B cell (primary cell): ENCODE data around the gene EIF2B2. TPM values are rescaled to one million over a fixed set of nuclear protein-coding genes. Genes with fewer than 3 reads are reported as not detected.

ENCODE experiments used
- ATAC-seq: fragments of 200-7000 bp; cut with Tn5 transposase; one replicate; pipeline ENCODE4 v1.10.0; 2021; ENCODE audit warnings: low read depth, mild to moderate bottlenecking, moderate number of reproducible peaks, moderate library complexity
- CTCF ChIA-PET: fragments of 350-600 bp; sonication (Branson Sonifier 250); formaldehyde crosslinking; loops from one replicate; lab custom pipeline; 2021; ENCODE audit warnings: antibody characterized with exemption, inconsistent platforms; lab: Charles Lee
- POLR2A ChIA-PET: fragments of 350-600 bp; sonication (Branson Sonifier 250); formaldehyde crosslinking; loops from one replicate; lab custom pipeline; 2021; ENCODE audit warnings: antibody characterized with exemption; lab: Charles Lee
- DNase-seq: peaks from one replicate; pipeline ENCODE4 v3.0.0; 2013
- H2AFZ ChIP-seq: 2 replicates; pipeline ENCODE4 v1.6.1; 2012; ENCODE audit warnings: mild to moderate bottlenecking, low read depth, low read length; ENCODE audit not compliant: insufficient read depth, poor library complexity, severe bottlenecking
- H3K27ac ChIP-seq, 2 donors: 1 replicate in 1 of 2; 2 replicates in 1 of 2; pipeline ENCODE4 v1.5.1; 2012 to 2013; ENCODE audit warnings: low read length in 2 of 2, mild to moderate bottlenecking in 2 of 2, moderate library complexity in 1 of 2
- H3K27me3 ChIP-seq, 4 experiments: fragments of 200-600 bp in 1 of 4; sonication (generic) in 1 of 4; replicated peaks in 1 of 4; 1 replicate in 2 of 4; 2 replicates in 2 of 4; pipeline versions ENCODE4 v1.6.1 to v1.7.0; 2013 to 2016; ENCODE audit warnings: low read length in 3 of 4, mild to moderate bottlenecking in 2 of 4, mixed read lengths in 1 of 4, moderate library complexity in 1 of 4; ENCODE audit not compliant: insufficient read depth in 4 of 4, control insufficient read depth in 3 of 4; ENCODE audit errors: control extremely low read depth in 1 of 4
- H3K36me3 ChIP-seq, 2 experiments: replicated peaks in 1 of 2; 1 replicate in 1 of 2; 2 replicates in 1 of 2; pipeline versions ENCODE4 v1.6.1 to v1.7.1; 2013; ENCODE audit warnings: low read length in 1 of 2; ENCODE audit not compliant: insufficient read depth in 2 of 2, control insufficient read depth in 1 of 2; ENCODE audit errors: control extremely low read depth in 1 of 2, extremely low read depth in 1 of 2
- H3K4me1 ChIP-seq, 2 donors: fragments of 200-600 bp in 1 of 2; sonication (generic) in 1 of 2; 1 replicate in 1 of 2; 2 replicates in 1 of 2; pipeline versions ENCODE4 v1.5.1 to v1.6.1; 2013 to 2017; ENCODE audit warnings: low read length in 2 of 2; ENCODE audit not compliant: control insufficient read depth in 2 of 2, insufficient read depth in 2 of 2
- H3K4me2 ChIP-seq: replicated peaks from 2 replicates; pipeline ENCODE3; 2012; ENCODE audit warnings: mild to moderate bottlenecking, low read depth, low read length; ENCODE audit not compliant: poor library complexity, severe bottlenecking
- H3K4me3 ChIP-seq, 5 experiments: fragments of 200-600 bp in 1 of 5; sonication (generic) in 1 of 5; 1 replicate in 3 of 5; 2 replicates in 2 of 5; pipeline versions ENCODE4 v1.5.1 to v1.7.0; 2011 to 2016; ENCODE audit warnings: low read length in 4 of 5, mild to moderate bottlenecking in 4 of 5, low read depth in 2 of 5, control low read depth in 1 of 5, moderate library complexity in 1 of 5; ENCODE audit not compliant: insufficient read depth in 1 of 5; ENCODE audit errors: control extremely low read depth in 1 of 5, extremely low read depth in 1 of 5
- H3K79me2 ChIP-seq: fragments of 200-600 bp; sonication (generic); one replicate; pipeline ENCODE4 v1.6.0; 2016; ENCODE audit warnings: low read length; ENCODE audit not compliant: control insufficient read depth, insufficient read depth
- H3K9ac ChIP-seq: fragments of 200-600 bp; sonication (generic); 2 replicates; pipeline ENCODE4 v1.6.1; 2017; ENCODE audit warnings: mild to moderate bottlenecking, low read length, moderate library complexity
- H3K9me3 ChIP-seq, 3 donors: one replicate each; pipeline versions ENCODE4 v1.6.1 to v1.7.1; 2013; ENCODE audit warnings: low read length in 2 of 3; ENCODE audit not compliant: control insufficient read depth in 2 of 3, insufficient read depth in 1 of 3; ENCODE audit errors: control extremely low read depth in 1 of 3
- H4K20me1 ChIP-seq: 2 replicates; pipeline ENCODE4 v1.6.0; 2012; ENCODE audit warnings: mild to moderate bottlenecking, low read length; ENCODE audit not compliant: insufficient read depth, control insufficient read depth, poor library complexity, severe bottlenecking
- H3K27ac Mint-ChIP-seq: one replicate; pipeline ENCODE4 v1.8.0; 2021; ENCODE audit warnings: mixed read lengths
- H3K27me3 Mint-ChIP-seq: one replicate; pipeline ENCODE4 v1.8.0; 2021; ENCODE audit warnings: mixed read lengths
- H3K4me1 Mint-ChIP-seq: one replicate; pipeline ENCODE4 v1.8.0; 2021; ENCODE audit warnings: mixed read lengths
- H3K4me3 Mint-ChIP-seq: one replicate; pipeline ENCODE4 v1.8.0; 2021; ENCODE audit warnings: mixed read lengths
- H3K9me3 Mint-ChIP-seq: one replicate; pipeline ENCODE4 v1.8.0; 2022; ENCODE audit warnings: mixed read lengths; ENCODE audit not compliant: insufficient read depth
- EZH2 ChIP-seq: IDR thresholded peaks from 2 replicates; pipeline ENCODE4 v1.6.1; 2012; ENCODE audit warnings: borderline replicate concordance, low read depth, mild to moderate bottlenecking, moderate library complexity, low read length; ENCODE audit not compliant: insufficient read depth, poor library complexity, severe bottlenecking
- WGBS: methylation state at CpG from one replicate; pipeline ENCODE4 v1.1.5; 2013; ENCODE audit warnings: missing lambda C conversion rate; ENCODE audit not compliant: insufficient coverage; 5-methylcytosine and 5-hydroxymethylcytosine counted together
- intact Hi-C: fragments of 100-400 bp; cut with micrococcal nuclease; formaldehyde crosslinking; loops from one replicate; pipeline ENCODE4 v1.10.0; 2022
- polyA plus RNA-seq: library from polyadenylated mRNA; depleted of rRNA; stranded (reverse); fragments of >200 nt; gene quantifications from 2 replicates; pipeline ENCODE4 v1.2.3, GENCODE V29; 2012
- small RNA-seq: library from RNA; depleted of rRNA; stranded (forward); fragments of <200 nt; gene quantifications from one replicate; pipeline ENCODE3, GENCODE V24; 2012; ENCODE audit warnings: low replicate concordance, low read depth; ENCODE audit not compliant: insufficient read length
- total RNA-seq, 2 donors: library from RNA; stranded (reverse); fragments of 120-200 nt in 1 of 2; gene quantifications; 1 replicate in 1 of 2; 2 replicates in 1 of 2; pipeline versions ENCODE4 v1.2.3 to v1.2.4, GENCODE V29; 2013 to 2022
- TF ChIP-seq, protein P1 (sequence below): fragments of 200-600 bp; IDR thresholded peaks from one replicate; pipeline ENCODE4 v1.8.0; 2022; ENCODE audit warnings: antibody characterized with exemption, mild to moderate bottlenecking

Gene EIF2B2
- total and polyA plus RNA-seq, 2 donors (not counting 1 experiment from before 2014, with no cell fraction given) = 25.5 to 27.6 TPM

DNA sequence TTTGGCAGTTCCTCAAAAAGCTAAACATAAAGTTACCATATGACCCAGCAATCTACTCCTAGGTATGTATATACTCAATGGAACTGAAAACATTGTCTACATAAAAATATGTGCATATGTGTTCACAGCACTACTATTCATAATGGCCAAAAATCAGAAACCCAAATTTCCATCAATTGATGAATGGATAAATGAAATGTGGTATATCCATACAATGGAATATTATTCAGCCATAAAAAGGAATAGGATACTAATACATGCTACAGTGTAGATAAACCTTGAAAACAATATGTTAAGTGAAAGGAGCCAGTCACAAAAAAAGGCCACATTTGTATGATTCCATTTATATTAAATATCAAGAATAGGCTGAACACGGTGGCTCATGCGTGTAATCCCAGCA lies 57.7 kb downstream of the EIF2B2 start:
- Mint-ChIP-seq H3K27me3 (no peaks in the 10 kb centered on the region), H3K9me3 (no peaks in the 10 kb centered on the region), H3K27ac (no peak overlapping the region), H3K4me3 (no peak overlapping the region), H3K4me1 (peaks cover 20% of the 10 kb centered on the region)
- no peak for TF ChIP-seq EZH2
- TF ChIP-seq, protein P1, sequence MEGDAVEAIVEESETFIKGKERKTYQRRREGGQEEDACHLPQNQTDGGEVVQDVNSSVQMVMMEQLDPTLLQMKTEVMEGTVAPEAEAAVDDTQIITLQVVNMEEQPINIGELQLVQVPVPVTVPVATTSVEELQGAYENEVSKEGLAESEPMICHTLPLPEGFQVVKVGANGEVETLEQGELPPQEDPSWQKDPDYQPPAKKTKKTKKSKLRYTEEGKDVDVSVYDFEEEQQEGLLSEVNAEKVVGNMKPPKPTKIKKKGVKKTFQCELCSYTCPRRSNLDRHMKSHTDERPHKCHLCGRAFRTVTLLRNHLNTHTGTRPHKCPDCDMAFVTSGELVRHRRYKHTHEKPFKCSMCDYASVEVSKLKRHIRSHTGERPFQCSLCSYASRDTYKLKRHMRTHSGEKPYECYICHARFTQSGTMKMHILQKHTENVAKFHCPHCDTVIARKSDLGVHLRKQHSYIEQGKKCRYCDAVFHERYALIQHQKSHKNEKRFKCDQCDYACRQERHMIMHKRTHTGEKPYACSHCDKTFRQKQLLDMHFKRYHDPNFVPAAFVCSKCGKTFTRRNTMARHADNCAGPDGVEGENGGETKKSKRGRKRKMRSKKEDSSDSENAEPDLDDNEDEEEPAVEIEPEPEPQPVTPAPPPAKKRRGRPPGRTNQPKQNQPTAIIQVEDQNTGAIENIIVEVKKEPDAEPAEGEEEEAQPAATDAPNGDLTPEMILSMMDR = no peak
- Histone ChIP-seq H3K27ac (no peak overlapping the region), H3K79me2 (peaks cover 5% of the 10 kb centered on the region), H3K4me2 (no peak overlapping the region), H3K9me3 (peaks cover 0 to 2% (median 0%) of the 10 kb centered on the region in 3 donors), H4K20me1 (no peaks in the 10 kb centered on the region), H2AFZ (no peak overlapping the region), H3K4me3 (no peak overlapping the region), H3K36me3 (peaks cover 0 to 2% of the 10 kb centered on the region in 2 experiments), H3K4me1 (peaks cover 8 to 10% of the 10 kb centered on the region in 2 donors), H3K9ac (no peak overlapping the region), H3K27me3 (no peaks in the 10 kb centered on the region)
- no peak for DNase-seq
- ChIA-PET POLR2A (no interaction called here), CTCF (no interaction called here)
- WGBS = no CpG with 5 or more reads among the region's 2 CpGs
- intact Hi-C loops = loop anchor here (10.0 kb wide), 2 partner anchors 64 to 446 kb away; partner anchors contain the start of genes LTBP2 and NEK9
- ATAC-seq = no peak

Small RNAs within 50 kb of the gene (small RNA-seq; reads per million reads assigned to genes)
- gene RNU6-689P = not detected

Other genes starting within 250 kb of the EIF2B2 start
- gene YLPM1, start 239.6 kb upstream of the EIF2B2 start, total RNA-seq = 116 and 124 TPM in 2 replicates
- gene YLPM1, start 239.6 kb upstream of the EIF2B2 start, polyA plus RNA-seq = 22.4 and 38.9 TPM in 2 replicates
- 0.07 TPM in 1 of 2 replicates, not detected in the other for gene PROX2, start 126.8 kb upstream of the EIF2B2 start, total RNA-seq
- gene PROX2, start 126.8 kb upstream of the EIF2B2 start, polyA plus RNA-seq = 0.03 and 0.04 TPM in 2 replicates
- gene DLST, start 121.0 kb upstream of the EIF2B2 start, total RNA-seq = 89.5 and 100 TPM in 2 replicates
- gene DLST, start 121.0 kb upstream of the EIF2B2 start, polyA plus RNA-seq = 73.1 and 104 TPM in 2 replicates
- gene RPS6KL1, start 79.7 kb upstream of the EIF2B2 start, total RNA-seq = 3.4 TPM in 2 replicates
- gene RPS6KL1, start 79.7 kb upstream of the EIF2B2 start, polyA plus RNA-seq = 0.52 and 4.4 TPM in 2 replicates
- 0.44 and 0.47 TPM in 2 replicates for gene PGF, start 47.3 kb upstream of the EIF2B2 start, total RNA-seq
- gene PGF, start 47.3 kb upstream of the EIF2B2 start, polyA plus RNA-seq = 0.07 TPM in 1 of 2 replicates, not detected in the other
- 19.9 and 28.2 TPM in 2 replicates for gene MLH3, start 48.5 kb downstream of the EIF2B2 start, total RNA-seq
- 4.2 and 6.7 TPM in 2 replicates for gene MLH3, start 48.5 kb downstream of the EIF2B2 start, polyA plus RNA-seq
- gene ACYP1, start 61.1 kb downstream of the EIF2B2 start, total RNA-seq = 34.1 and 46.7 TPM in 2 replicates
- gene ACYP1, start 61.1 kb downstream of the EIF2B2 start, polyA plus RNA-seq = 38.3 and 41.4 TPM in 2 replicates
- gene ZC2HC1C, start 66.7 kb downstream of the EIF2B2 start, total RNA-seq = 0.46 and 0.59 TPM in 2 replicates
- 0.21 TPM in 1 of 2 replicates, not detected in the other for gene ZC2HC1C, start 66.7 kb downstream of the EIF2B2 start, polyA plus RNA-seq
- gene NEK9, start 124.1 kb downstream of the EIF2B2 start, total RNA-seq = 110 and 116 TPM in 2 replicates
- 35.1 and 41.2 TPM in 2 replicates for gene NEK9, start 124.1 kb downstream of the EIF2B2 start, polyA plus RNA-seq
- 111 and 119 TPM in 2 replicates for gene TMED10, start 173.7 kb downstream of the EIF2B2 start, total RNA-seq
- gene TMED10, start 173.7 kb downstream of the EIF2B2 start, polyA plus RNA-seq = 72.0 and 76.4 TPM in 2 replicates